Measurements from ENCODE around the gene PRKCZ.

Gene PRKCZ

GRCh38 chr1:2233997-2234761 lies 184.0 kb downstream of the PRKCZ start:
- DNase-seq: peak; percentile 99

GRCh38 chr1:2234762-2235113 lies 184.5 kb downstream of the PRKCZ start:
- no peak for DNase-seq

Data from MV-4-11 (cell line).